22Rv1 (cell line): ENCODE results near the gene TRAK1.

ENCODE experiments used
- ZFX ChIP-seq: fragments of 450-650 bp; IDR thresholded peaks from 2 replicates; pipeline ENCODE4 v1.6.1; 2017; ENCODE audit warnings: antibody characterized with exemption, borderline replicate concordance
- TF ChIP-seq, protein P1 (sequence below): fragments of 450-650 bp; IDR thresholded peaks from 2 replicates; pipeline ENCODE4 v1.5.1; 2017; ENCODE audit warnings: mild to moderate bottlenecking

DNA sequence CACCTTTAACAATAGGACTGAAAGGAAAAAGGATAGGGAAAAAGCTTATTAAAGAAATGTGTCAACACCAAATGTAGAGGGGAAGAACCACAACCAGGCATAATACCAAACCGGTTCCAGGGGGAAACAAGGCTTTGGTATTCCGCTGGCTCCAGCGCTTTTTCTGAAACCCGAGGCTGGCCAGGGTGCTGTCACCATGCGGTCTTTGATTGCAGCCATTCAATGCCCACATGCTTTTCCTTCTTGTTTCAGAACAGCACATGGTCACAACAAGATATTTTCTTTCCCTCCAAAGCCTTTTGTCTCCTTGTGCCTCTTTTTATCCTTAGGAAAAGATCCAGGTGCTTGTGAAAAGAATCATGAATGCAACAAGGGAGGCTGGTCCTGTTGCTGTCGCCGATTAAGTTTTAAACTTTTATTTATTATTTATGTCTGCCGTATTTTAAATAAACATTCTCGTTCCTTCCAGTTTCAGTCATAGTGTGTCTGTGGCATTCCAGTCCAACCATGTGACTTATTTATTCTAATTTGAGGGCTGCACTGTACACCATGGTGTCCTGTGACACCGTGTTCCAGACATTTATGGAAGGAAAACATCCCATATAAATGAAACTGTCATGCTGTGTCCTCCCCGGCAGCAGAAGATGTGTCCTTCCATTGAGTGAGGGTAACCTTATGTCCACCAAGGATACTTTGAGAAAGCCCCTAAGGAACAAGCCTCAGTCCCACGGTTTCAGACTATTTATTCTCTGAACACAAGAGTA, 133.7 kb downstream of the TRAK1 start:
- TF ChIP-seq, protein P1, sequence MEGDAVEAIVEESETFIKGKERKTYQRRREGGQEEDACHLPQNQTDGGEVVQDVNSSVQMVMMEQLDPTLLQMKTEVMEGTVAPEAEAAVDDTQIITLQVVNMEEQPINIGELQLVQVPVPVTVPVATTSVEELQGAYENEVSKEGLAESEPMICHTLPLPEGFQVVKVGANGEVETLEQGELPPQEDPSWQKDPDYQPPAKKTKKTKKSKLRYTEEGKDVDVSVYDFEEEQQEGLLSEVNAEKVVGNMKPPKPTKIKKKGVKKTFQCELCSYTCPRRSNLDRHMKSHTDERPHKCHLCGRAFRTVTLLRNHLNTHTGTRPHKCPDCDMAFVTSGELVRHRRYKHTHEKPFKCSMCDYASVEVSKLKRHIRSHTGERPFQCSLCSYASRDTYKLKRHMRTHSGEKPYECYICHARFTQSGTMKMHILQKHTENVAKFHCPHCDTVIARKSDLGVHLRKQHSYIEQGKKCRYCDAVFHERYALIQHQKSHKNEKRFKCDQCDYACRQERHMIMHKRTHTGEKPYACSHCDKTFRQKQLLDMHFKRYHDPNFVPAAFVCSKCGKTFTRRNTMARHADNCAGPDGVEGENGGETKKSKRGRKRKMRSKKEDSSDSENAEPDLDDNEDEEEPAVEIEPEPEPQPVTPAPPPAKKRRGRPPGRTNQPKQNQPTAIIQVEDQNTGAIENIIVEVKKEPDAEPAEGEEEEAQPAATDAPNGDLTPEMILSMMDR: no peak
- no peak for TF ChIP-seq ZFX
